GM23338 (cell line): Measurements from ENCODE around the gene CCNT2. TPM values are rescaled to one million over a fixed set of nuclear protein-coding genes. Genes with fewer than 3 reads are reported as not detected.

Experiments
- ATAC-seq: fragments of 200-7000 bp; cut with Tn5 transposase; 3 replicates; pipeline ENCODE4 v1.9.1; 2020
- DNase-seq: peaks from one replicate; pipeline ENCODE4 v3.0.0-alpha.2; 2015; ENCODE audit warnings: low spot score
- H2AFZ ChIP-seq: fragments of 200-600 bp; sonication (generic); 2 replicates; pipeline ENCODE4 v1.8.0; 2016; ENCODE audit warnings: antibody characterized with exemption, mild to moderate bottlenecking, moderate library complexity
- H3F3A ChIP-seq: fragments of 200-600 bp; sonication (generic); replicated peaks from 2 replicates; pipeline ENCODE4 v1.8.0; 2017; ENCODE audit warnings: antibody characterized with exemption, mixed run types, low read depth
- H3K27ac ChIP-seq: fragments of 200-600 bp; sonication (generic); 2 replicates; pipeline ENCODE4 v1.6.1; 2016; ENCODE audit warnings: low read depth
- H3K27me3 ChIP-seq: fragments of 200-600 bp; sonication (generic); 2 replicates; pipeline ENCODE4 v1.8.0; 2016; ENCODE audit warnings: mild to moderate bottlenecking, mixed run types, moderate library complexity; ENCODE audit not compliant: insufficient read depth
- H3K36me3 ChIP-seq: fragments of 200-600 bp; sonication (generic); 2 replicates; pipeline ENCODE4 v1.8.0; 2016; ENCODE audit warnings: mild to moderate bottlenecking; ENCODE audit not compliant: insufficient read depth
- H3K4me1 ChIP-seq: fragments of 200-600 bp; sonication (generic); 2 replicates; pipeline ENCODE4 v1.8.0; 2016; ENCODE audit warnings: mild to moderate bottlenecking, moderate library complexity; ENCODE audit not compliant: insufficient read depth
- H3K4me2 ChIP-seq: fragments of 200-600 bp; sonication (generic); 2 replicates; pipeline ENCODE4 v1.7.1; 2017; ENCODE audit warnings: mixed run types
- H3K4me3 ChIP-seq: fragments of 200-600 bp; sonication (generic); 2 replicates; pipeline ENCODE4 v1.6.1; 2016; ENCODE audit warnings: mixed run types
- H3K79me2 ChIP-seq: fragments of 200-600 bp; sonication (generic); replicated peaks from 2 replicates; pipeline ENCODE4 v1.8.0; 2017; ENCODE audit warnings: mild to moderate bottlenecking; ENCODE audit not compliant: insufficient read depth
- H3K9me2 ChIP-seq: fragments of 200-600 bp; sonication (generic); 2 replicates; pipeline ENCODE4 v1.8.0; 2017; ENCODE audit not compliant: insufficient read depth
- H4K20me1 ChIP-seq: fragments of 200-600 bp; sonication (generic); replicated peaks from 2 replicates; pipeline ENCODE4 v1.8.0; 2017; ENCODE audit warnings: mild to moderate bottlenecking; ENCODE audit not compliant: insufficient read depth
- H3K27ac Mint-ChIP-seq: 2 replicates; pipeline ENCODE4 v1.8.0; 2020; ENCODE audit warnings: inconsistent platforms, mild to moderate bottlenecking, moderate library complexity, mixed read lengths
- H3K27me3 Mint-ChIP-seq: 3 replicates; pipeline ENCODE4 v1.8.0; 2022; ENCODE audit warnings: low read depth, mild to moderate bottlenecking, moderate library complexity, mixed read lengths, inconsistent platforms; ENCODE audit not compliant: insufficient read depth, poor library complexity
- H3K36me3 Mint-ChIP-seq: 3 replicates; pipeline ENCODE4 v1.8.0; 2021; ENCODE audit warnings: low read depth, mild to moderate bottlenecking, inconsistent platforms, moderate library complexity, mixed read lengths
- H3K4me1 Mint-ChIP-seq: 3 replicates; pipeline ENCODE4 v1.8.0; 2020; ENCODE audit warnings: mild to moderate bottlenecking, inconsistent platforms, mixed read lengths
- H3K4me3 Mint-ChIP-seq: 3 replicates; pipeline ENCODE4 v1.8.0; 2021; ENCODE audit warnings: moderate library complexity, mild to moderate bottlenecking, inconsistent platforms, mixed read lengths
- H3K9me3 Mint-ChIP-seq: 3 replicates; pipeline ENCODE4 v1.8.0; 2020; ENCODE audit warnings: moderate library complexity, mild to moderate bottlenecking, inconsistent platforms, mixed read lengths
- CTCF ChIP-seq, 2 experiments: fragments of 200-600 bp in 1 of 2; sonication (generic) in 1 of 2; conservative IDR thresholded peaks; 2 replicates each; pipeline versions ENCODE4 v1.5.1 to v1.6.1; 2016 to 2017; ENCODE audit warnings: antibody characterized with exemption in 2 of 2, low read depth in 2 of 2, mild to moderate bottlenecking in 2 of 2, moderate library complexity in 1 of 2
- EZH2phosphoT487 ChIP-seq: fragments of 200-600 bp; sonication (generic); IDR thresholded peaks from one replicate; pipeline ENCODE4 v1.8.1; 2018; ENCODE audit warnings: antibody characterized with exemption; ENCODE audit not compliant: unreplicated experiment
- JUNB ChIP-seq: IDR thresholded peaks from one replicate; pipeline ENCODE4 v1.6.1; 2016; ENCODE audit warnings: antibody characterized with exemption; ENCODE audit not compliant: unreplicated experiment
- polyA plus RNA-seq: library from polyadenylated mRNA; unstranded; fragments of >200 nt; fragmentation: Nextera tagmentation; extraction: Ambion mirVana; gene quantifications from 2 replicates; pipeline ENCODE4 v1.2.1, GENCODE V29; 2016
- total RNA-seq: library from RNA; depleted of rRNA; stranded (reverse); fragments of >200 nt; shearing (Covaris generic); gene quantifications from 2 replicates; pipeline ENCODE4 v1.2.3, GENCODE V29; 2014
- TF ChIP-seq, protein P1 (sequence below): fragments of 250-450 bp; sonication (Bioruptor Pico); IDR thresholded peaks from 2 replicates; pipeline ENCODE4 v1.5.0; 2020; ENCODE audit warnings: mild to moderate bottlenecking, moderate library complexity

CCNT2 gene
- total and polyA plus RNA-seq, 2 experiments from 2014 or later = 22.5 to 46.5 TPM

DNA sequence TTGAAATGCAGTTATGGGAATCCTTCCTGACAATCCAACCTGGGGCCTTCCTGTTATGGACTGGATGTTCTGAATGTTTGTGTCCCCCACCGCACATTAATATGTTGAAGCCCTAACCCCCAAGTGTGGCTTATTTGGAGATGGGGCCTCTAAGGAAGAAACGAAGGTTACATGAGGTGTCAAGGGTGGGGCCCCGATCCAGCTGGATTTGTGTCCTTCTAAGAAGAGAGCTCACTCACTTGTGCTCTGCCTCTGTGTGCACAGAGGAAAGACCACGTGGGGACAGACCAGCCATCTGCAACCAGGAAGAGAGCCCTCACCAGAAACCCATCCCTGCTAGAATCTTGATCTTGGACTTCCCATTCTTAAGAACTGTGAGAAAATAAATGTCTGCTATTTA lies 84.2 kb downstream of the CCNT2 start (continued):
- TF ChIP-seq, protein P1, sequence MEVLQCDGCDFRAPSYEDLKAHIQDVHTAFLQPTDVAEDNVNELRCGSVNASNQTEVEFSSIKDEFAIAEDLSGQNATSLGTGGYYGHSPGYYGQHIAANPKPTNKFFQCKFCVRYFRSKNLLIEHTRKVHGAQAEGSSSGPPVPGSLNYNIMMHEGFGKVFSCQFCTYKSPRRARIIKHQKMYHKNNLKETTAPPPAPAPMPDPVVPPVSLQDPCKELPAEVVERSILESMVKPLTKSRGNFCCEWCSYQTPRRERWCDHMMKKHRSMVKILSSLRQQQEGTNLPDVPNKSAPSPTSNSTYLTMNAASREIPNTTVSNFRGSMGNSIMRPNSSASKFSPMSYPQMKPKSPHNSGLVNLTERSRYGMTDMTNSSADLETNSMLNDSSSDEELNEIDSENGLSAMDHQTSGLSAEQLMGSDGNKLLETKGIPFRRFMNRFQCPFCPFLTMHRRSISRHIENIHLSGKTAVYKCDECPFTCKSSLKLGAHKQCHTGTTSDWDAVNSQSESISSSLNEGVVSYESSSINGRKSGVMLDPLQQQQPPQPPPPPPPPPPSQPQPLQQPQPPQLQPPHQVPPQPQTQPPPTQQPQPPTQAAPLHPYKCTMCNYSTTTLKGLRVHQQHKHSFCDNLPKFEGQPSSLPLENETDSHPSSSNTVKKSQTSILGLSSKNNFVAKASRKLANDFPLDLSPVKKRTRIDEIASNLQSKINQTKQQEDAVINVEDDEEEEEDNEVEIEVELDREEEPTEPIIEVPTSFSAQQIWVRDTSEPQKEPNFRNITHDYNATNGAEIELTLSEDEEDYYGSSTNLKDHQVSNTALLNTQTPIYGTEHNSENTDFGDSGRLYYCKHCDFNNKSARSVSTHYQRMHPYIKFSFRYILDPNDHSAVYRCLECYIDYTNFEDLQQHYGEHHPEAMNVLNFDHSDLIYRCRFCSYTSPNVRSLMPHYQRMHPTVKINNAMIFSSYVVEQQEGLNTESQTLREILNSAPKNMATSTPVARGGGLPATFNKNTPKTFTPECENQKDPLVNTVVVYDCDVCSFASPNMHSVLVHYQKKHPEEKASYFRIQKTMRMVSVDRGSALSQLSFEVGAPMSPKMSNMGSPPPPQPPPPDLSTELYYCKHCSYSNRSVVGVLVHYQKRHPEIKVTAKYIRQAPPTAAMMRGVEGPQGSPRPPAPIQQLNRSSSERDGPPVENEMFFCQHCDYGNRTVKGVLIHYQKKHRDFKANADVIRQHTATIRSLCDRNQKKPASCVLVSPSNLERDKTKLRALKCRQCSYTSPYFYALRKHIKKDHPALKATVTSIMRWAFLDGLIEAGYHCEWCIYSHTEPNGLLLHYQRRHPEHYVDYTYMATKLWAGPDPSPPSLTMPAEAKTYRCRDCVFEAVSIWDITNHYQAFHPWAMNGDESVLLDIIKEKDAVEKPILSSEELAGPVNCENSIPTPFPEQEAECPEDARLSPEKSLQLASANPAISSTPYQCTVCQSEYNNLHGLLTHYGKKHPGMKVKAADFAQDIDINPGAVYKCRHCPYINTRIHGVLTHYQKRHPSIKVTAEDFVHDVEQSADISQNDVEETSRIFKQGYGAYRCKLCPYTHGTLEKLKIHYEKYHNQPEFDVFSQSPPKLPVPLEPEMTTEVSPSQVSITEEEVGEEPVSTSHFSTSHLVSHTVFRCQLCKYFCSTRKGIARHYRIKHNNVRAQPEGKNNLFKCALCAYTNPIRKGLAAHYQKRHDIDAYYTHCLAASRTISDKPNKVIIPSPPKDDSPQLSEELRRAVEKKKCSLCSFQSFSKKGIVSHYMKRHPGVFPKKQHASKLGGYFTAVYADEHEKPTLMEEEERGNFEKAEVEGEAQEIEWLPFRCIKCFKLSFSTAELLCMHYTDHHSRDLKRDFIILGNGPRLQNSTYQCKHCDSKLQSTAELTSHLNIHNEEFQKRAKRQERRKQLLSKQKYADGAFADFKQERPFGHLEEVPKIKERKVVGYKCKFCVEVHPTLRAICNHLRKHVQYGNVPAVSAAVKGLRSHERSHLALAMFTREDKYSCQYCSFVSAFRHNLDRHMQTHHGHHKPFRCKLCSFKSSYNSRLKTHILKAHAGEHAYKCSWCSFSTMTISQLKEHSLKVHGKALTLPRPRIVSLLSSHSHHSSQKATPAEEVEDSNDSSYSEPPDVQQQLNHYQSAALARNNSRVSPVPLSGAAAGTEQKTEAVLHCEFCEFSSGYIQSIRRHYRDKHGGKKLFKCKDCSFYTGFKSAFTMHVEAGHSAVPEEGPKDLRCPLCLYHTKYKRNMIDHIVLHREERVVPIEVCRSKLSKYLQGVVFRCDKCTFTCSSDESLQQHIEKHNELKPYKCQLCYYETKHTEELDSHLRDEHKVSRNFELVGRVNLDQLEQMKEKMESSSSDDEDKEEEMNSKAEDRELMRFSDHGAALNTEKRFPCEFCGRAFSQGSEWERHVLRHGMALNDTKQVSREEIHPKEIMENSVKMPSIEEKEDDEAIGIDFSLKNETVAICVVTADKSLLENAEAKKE (CRISPR knock-in tag) = no peak
- no peak for TF ChIP-seq EZH2phosphoT487

DNA sequence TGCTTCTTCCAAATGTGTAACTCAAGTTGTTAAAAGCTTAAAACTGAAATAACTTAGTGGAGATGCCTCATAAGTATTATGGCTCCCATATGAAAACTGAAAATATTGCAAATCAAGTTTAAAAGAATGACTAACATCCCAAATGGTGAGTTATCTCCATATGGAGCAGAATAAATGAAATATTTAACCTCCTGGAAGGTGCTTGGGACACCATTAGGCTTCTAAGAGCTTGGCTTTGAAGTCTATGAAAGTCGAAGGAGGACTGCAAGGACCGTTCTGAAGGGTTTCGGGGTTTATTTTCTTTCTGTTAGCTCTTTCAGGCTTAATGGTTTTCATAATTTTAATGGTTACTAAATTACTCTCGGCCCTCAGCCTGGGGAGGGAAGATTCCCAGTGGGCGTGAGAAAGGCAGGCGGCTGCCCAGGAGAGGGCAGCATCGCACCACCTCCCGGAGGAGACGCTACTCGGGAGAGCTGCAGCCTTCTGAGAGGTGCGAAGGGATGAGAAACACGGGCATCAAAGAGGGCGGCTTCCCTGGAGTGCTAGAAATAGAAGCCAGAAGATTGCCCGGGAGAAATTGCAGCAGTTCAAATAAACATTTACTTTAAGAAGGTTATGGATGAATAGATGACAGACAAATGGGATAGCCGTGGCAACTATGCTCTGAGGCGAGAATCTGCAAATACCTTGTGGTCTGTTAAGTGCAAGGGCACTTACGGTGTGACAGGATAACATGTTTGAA lies 85.6 kb downstream of the CCNT2 start:
- H3K27ac Mint-ChIP-seq = no peak overlapping the region
- H3K36me3 Mint-ChIP-seq = no peaks in the 10 kb centered on the region
- Histone ChIP-seq H3K27me3 (no peaks in the 10 kb centered on the region), H3K27ac (no peak overlapping the region), H3K4me2 (no peak overlapping the region), H3K4me3 (no peak overlapping the region), H2AFZ (peak overlapping the region; percentile 74), H3K79me2 (no peaks in the 10 kb centered on the region), H3K4me1 (peaks cover 6% of the 10 kb centered on the region; the same call in 1 of the 2 replicates), H3K9me2 (no peaks in the 10 kb centered on the region), H3F3A (no peaks in the 10 kb centered on the region), H3K36me3 (no peaks in the 10 kb centered on the region), H4K20me1 (no peaks in the 10 kb centered on the region)
- H3K9me3 Mint-ChIP-seq = no peaks in the 10 kb centered on the region
- DNase-seq = peak; percentile 86
- H3K27me3 Mint-ChIP-seq = peaks cover 7% of the 10 kb centered on the region
- TF ChIP-seq CTCF (conservative IDR thresholded peaks at IDR 0.05; ENCODE audit: low read depth in 2 of 2) (peak; percentile 97 to 98), JUNB (no peak)
- peaks cover 19% of the 10 kb centered on the region; the same call in 2 of the 3 replicates for H3K4me1 Mint-ChIP-seq
- no peak overlapping the region for H3K4me3 Mint-ChIP-seq
- ATAC-seq = peak; percentile 98
